D341Med (cell line): ENCODE data around the gene SEL1L3.

ENCODE experiments used
- DNase-seq: peaks from one replicate; pipeline ENCODE4 v3.0.0; 2012; ENCODE audit warnings: low spot score

Gene SEL1L3

DNA sequence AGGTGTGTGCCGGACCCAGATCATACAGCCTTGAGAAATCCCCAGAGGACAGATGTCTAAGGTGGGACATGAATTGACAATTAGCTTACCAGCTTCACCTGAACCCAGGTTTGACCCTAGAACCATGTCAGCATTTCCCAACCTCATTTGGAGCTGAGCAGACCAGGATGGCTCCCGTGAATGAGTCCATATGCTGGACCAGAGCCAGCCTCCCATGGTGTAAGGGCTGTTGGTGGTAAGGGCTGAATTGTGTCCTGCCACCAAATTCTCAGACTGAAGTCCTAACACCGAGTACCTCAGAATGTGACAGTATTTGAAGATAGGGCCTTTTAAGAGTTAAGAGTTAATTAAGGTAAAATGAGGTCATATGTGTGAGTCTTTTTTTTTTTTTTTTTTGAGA is 118.8 kb downstream of the SEL1L3 start:
- no peak for DNase-seq

DNA sequence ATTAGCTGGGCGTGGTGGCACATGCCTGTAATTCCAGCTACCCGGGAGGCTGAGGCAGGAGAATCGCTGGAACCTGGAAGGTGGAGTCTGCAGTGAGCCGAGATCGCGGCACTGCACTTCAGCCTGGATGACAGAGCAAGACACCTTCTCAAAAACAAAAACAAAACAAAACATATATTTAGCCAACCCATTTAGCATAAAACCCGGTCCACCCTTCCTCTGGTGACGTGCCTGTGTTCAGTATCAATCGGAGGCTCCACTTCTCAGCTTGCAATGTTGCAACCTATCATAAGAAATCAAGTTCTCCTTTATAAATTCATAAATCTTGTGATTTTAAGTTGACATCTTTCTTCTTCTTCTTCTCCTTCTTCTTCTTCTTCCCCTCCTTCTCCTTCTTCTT is 133.2 kb downstream of the SEL1L3 start:
- no peak for DNase-seq

DNA sequence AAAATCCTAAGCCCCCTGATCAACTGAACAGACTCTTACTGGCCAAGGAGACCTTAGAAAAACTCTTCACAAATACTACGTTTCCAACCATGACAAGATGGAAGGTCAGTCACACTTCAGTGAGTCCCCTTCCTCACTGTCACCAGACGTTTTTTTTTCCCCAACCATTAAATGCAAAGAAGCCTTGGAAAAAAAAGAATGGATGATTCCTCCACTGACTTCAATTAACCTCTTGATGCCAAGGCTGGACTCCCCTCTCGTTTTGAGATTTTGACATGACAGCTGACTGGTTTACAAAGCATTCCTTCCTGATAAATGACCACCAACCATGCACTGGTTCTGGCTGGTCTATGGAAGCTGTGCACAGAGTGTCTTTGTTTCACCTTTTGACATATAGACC is 133.9 kb downstream of the SEL1L3 start:
- DNase-seq: no peak

DNA sequence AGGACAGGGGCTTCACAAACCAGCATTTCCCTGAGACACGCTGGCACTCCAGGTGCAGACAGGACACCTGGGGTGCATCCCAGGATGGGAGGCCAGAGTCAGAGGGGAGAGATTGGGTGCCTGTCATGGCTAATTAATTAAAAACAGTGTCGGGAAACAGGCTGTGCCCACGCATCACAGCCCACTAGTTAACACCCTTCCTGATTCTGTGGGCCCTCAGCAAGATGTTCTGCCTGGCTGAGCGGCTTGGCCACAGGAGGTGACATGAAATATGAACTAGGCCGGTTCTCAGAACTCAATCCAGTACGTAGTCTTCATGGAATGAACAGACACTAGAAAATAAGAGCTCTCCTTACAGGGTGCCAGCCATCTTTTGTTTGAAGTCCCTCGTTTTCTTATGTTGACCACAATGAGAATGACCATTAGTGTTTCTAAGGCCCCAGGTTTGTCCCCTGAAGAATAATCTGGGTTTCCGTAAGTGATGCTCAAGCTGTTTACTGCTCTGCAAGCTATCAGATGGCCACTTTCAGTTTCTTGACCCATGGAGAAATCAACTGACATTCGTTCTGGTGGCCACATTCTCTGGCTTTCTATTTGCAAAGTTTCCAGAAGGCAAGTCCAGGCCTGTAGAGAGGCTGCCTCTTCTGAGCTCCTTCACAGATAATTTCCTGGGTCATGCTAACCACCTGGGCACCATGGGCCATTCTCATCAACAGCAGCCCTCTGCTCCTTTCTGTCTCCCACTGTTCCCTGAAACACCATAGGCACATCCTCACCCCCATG is 134.9 kb downstream of the SEL1L3 start:
- DNase-seq: no peak

DNA sequence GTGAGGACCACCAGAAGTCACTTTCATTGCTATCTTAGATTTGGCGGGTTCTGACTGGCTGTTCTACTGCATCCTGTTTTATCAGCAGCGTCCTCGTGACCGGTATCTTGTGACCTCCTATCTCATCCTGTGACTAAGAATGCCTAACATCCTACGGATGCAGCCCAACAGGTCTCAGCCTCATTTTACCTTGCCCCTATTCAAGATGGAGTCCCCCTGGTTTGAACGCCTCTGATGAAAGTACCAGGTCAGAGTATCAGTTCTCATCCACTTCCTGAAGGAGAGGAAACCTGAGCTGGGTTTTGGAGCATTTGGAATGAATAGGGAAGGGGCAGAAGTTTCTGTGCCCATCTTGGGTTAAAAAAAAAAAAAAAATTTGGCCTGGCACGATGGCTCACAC is 136.9 kb downstream of the SEL1L3 start:
- DNase-seq: no peak

DNA sequence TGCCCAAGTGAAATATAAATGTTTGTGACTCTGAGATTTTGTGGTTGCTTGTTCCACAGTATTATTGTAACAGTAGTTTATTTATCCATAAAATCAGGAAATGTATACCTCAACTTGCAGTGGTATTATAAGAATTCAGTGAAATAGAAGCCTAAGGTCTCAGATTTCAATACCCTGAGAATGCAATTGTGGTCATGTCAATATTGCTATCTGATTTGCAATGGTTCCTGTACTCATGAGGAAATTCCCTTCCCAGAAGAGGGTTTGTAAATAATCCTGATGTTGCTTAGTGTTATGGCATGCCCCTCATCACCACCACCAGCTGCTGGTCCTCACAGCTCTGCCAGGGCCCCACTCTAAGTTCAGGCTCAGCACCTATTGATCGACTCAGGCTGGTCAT is 139.4 kb downstream of the SEL1L3 start:
- no peak for DNase-seq

DNA sequence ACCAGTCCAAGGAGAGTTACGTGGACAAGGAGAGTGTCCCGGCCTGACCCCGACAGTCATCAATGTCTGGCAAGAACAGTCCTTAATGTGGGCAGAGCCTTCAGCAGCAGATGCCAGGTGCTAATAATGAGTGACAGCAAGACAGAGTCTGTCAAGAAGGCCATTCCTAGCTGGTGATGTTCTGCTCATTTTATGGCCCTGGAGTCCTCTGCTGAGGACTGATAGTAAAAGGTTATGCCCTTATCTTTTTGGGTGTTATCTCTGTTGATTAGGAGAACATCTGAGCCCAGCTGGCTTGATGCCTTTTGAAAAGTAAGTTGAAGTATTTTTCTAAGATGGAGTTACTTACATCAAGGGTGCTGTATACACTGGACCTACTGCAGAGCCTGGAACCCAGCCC is 139.8 kb downstream of the SEL1L3 start:
- DNase-seq: no peak

DNA sequence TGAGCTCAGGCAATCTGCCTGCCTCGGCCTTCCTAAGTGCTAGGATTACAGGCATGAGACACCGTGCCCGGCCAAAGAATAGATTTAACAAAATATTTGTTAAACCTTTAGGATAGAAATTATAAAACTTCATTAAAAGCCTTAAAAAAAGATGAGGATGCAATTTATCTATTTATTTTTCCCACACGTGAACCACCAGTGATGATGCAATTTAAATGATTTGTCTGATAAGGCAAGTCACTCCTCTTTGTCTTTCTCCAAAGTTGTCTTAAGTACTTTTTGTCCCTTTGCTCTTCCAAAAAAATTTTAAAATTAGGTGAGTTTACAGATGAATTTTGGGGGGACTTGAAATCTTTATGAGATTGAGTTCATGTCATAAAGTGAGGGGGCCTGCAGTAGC is 149.0 kb downstream of the SEL1L3 start:
- no peak for DNase-seq

DNA sequence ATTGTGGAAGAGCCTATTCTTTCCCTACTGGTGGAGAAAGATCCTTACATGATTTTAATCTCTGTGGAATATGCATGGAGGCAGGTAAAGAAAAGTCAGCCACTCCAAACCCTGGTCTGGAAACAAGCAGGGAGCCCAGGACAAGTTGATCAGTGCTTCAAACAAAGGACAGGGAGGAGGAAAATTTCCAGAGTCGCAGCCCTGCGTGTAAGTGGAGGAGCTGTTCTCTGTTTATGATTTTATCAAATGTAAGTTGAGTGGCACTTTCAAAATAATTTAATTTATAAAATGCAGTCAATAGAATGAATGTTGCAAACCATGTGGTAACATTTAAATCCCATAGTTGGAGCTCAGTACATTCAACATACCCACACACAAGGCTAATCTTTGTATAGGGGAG is 150.2 kb downstream of the SEL1L3 start:
- DNase-seq: no peak

DNA sequence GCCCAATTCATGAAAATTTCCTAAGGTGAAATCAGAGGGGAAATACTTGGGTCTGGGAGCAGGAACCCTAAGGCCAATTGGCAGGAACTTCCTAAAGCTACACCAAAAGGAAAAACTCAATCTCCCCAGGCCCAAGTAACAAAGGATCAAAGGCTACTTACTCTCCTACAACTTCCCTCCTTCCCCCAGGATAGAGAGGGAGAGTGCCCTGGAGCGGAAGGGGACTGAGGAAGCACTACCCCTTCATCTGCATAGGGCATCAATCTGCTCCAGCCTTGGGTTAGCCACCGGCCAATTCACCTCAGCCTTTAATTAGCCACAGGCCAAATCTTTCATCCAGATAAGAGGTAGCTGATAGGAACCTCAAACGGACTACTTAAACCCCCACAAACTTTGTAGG is 152.2 kb downstream of the SEL1L3 start:
- no peak for DNase-seq

DNA sequence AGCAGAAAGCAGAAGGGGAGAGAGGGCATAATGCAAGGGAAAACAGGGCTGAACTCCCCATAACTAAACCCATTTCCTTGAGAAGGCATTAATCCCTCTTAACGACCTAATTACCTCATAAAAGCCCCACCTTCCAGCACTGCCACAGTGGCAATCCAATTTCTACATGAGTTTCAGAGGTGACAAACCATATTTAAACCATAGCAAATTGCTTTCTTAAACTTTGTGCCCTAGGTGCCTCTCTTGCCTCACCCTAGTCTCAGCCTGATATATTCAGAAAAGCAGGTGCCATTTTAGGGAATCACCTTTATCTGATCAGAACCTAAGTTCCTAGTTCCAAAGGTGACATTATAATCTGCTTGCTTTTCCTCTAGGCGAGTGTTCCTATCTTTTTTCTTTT is 158.3 kb downstream of the SEL1L3 start:
- DNase-seq: no peak

DNA sequence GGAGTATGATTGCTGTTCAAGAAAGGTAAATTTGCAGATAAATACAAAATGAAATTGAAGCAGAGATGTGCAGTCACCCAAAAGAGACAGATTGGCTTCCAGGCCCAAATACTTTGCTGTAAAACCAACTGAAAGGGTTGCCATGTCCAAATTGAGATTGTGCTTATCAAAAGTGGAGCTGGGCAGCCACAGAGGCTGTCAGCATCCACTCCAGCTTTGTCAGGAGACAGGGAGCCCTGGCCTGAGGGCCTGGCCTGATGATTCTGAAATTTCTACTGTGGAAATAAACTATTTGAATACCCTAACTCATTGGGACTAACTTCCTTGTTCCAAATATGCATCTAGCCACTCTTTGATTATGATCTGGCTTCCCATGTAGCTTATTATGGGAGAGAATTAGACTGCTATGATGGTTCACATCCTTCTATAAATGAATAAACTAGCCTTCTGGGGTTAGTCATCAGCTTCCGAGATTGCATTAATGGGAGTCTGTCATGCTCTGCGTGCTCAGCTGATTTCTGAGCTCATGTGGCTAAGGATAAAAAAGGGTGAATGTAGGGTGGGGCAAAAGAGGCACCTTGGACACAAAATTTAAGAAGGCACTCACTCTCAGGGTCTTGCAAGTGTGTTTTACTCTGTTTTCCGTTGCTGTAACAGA is 158.9 kb downstream of the SEL1L3 start:
- no peak for DNase-seq

DNA sequence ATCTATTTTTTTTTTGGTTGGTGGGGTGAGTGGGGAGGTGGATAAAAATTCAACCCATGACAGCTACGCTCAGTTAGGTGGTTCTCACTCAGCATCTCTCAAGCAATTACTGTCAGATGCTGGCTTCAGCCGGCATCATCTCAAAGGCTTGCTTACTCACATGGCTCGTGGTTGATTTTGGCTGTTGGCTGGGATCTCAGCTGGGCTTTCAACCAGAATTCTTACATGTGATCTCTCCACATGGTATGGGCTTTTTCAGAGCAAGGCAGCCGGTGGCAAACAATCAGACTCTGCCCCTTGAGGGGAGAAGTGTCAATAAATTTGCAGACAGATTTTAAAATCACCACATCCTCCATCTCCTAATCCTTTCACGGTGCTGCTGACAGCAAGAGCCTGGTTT is 159.9 kb downstream of the SEL1L3 start:
- DNase-seq: no peak

DNA sequence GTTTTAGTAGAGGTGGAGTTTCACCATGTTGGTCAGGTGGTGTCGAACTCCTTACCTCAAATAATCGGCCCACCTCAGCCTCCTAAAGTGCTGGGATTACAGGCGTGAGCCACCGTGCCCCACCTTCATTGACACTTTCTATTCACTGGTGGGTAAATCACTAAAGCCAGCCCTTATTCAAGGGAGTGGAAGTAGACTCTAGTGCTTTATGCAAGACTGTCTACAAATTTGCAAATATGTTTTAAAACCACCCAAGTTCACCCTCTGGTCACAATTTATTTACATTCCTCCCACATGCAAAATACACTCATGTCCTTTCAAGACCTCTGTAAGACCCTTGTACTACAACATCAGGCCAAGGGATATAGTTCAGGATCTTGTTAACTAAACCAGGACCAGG is 162.1 kb downstream of the SEL1L3 start:
- no peak for DNase-seq

DNA sequence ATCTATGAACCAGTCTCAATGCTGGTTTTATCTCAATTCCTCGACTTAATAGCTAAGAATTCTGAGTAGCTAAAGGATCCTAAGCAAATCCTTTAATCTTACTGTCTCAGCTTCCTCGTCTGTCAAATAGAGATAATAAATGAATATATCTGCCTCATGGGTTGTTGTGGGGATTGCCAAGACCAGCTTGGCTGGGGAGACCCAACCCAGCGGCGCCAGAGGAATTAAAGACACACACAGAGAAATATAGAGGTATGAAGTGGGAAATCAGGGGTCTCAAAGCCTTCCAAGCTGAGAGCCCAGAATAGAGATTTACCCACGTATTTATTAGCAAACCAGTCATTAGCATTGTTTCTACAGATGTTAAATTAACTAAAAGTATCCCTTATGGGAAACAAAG is 165.3 kb downstream of the SEL1L3 start:
- DNase-seq: peak; percentile 68
